NCI-H524 (cell line): ENCODE data around the gene SAMSN1.
"Not testable (repeated sequence)": the region's sequence is repeated elsewhere in the genome, so short reads cannot be mapped to it uniquely, and the experiment has no call there.

Experiments used
- DNase-seq, 2 experiments: peaks; one replicate each; lab custom pipeline; 2025; lab: John Stamatoyannopoulos, UW

Gene SAMSN1

GRCh38 chr21:14566894-14567293, 20.8 kb upstream of the SAMSN1 start:
- DNase-seq, result no peak

- DNase-seq, result no peak
Measured at GRCh38 chr21:14562959-14563358, 16.8 kb upstream of the SAMSN1 start.

DNA sequence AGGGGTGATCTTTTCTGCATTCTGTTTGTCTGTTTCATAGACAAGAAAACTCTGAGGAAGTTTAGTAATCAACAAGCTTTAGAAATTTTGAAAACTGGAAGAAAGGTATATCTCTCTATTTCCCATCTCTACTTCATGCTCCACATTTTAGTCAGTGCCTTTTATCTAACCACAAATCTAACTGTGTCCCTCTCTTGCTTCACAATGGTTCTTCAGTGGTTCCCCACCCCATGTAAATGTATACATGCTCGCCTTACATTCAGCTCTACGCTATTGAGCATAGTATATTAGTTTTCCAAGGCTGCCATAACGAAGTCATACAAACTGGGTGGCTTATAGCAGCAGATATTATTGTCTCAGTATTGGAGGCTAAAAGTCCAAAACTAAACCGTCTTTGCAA, 14.4 kb upstream of the SAMSN1 start:
- no peak for DNase-seq

DNA sequence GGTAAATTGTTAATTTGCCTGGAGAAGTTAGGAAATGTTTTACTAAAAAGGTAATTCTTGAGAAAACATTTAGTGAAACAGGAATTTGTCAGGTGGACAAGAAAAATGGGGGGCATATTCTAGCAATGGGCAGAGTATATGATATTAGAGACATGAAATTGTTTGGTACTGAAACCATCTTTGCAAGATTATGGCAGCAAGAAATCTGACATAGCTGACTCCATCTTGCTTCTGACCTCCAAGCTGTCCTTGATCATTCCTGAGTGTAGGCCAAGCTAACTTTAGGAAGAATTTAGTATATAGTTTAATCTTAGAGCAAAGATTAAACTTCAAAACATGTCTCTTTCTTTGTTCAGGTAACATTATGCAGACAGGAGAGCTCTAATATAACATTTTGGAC, 14.0 kb upstream of the SAMSN1 start:
- no peak for DNase-seq

GRCh38 chr21:14559102-14559501, 13.0 kb upstream of the SAMSN1 start:
- DNase-seq, result no peak

GRCh38 chr21:14557413-14557812, 11.3 kb upstream of the SAMSN1 start:
- no peak for DNase-seq

- no peak for DNase-seq
Measured at GRCh38 chr21:14554948-14555347, 8.8 kb upstream of the SAMSN1 start.

DNA sequence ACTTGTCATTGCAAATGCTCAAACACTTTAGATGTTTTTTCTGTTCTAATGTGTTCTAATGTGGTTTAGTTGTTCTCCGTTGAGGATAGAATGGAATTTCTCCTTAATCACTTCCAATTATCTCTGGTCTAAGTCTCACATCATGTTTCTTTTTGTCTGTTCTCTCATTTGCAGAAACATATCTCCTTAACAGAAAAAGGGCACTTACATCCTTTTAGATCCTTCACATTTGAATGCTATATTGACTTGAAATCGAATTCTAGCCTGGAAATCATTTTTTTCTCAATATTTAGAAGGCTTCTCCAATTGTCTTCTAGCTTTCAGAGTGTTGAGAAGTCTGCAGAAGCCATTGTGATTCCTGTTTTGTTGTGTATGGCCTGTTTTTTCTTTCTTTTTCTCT, 7.3 kb upstream of the SAMSN1 start:
- no peak for DNase-seq

GRCh38 chr21:14551741-14552140, 5.6 kb upstream of the SAMSN1 start:
- DNase-seq, result no peak

DNA sequence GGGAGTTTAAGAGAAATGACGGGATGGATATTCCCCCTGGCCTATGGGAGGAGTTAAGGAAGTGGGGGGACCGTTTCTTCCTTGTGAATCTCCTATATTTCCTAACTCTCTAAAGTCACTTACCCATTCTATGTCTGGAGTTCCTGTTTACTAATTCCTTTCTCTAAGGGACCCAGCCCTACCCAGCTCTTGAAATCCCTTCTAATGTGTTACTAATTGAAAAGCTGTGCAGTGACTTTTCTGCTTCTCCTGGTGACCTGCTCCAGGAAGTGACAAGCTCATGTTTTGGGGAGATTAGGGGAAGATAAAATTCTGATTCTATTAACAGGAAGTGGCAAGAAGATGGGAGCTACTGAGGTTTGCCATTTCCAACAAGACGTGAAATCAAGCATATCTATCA, 4.0 kb upstream of the SAMSN1 start:
- DNase-seq, result no peak

DNA sequence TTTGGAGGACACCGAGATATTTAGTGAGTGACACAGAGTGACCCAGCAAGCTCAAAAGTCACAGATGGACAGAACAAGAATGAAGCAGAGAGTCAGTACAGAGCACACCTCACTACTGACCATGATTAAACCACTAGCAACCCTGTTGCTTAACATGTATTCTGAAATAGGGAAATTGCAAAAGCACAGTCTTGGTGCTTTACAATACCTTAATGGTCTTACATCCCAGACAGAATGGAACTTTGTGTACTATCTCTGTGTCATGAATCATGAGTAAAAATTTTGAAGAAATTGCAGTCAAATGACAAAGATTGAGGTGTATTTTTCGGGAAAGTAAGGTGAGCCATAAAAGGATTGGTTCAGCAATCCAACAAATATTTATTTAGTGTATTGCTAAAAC, 2.7 kb upstream of the SAMSN1 start:
- no peak for DNase-seq

DNA sequence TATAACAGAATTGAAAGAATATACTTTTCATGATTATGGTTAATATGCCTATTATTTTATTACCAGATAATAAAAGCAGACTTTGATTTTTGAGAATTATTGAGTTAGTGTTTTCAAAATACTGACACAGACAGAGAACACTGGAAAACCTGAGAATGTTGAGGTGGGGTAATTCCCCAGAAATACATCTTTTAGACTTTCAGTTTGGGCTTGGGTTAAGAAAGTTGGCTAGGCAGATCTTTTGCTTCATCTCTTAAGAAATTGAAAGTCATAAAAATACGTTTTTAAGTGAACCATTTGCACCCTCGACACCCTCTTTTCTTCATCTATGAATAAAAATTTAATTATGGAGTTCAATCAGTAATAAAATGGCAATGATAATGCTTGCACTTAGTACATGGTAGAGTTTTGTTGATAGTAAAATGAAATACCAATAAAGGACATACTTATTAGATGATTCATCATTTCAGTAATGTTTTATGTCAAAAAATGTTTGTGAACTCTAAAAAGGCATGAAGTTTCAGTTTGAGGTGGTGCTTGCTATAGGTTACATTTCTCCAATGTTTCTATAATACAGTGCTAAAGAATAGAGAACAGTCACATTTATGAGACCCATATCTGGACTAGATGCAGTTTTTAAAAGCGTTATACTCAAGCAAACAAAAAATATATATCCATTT, 1.9 kb upstream of the SAMSN1 start:
- DNase-seq, result no peak

- DNase-seq, result not testable (repeated sequence)
Measured at GRCh38 chr21:14546719-14547118, 604 bp upstream of the SAMSN1 start.

DNA sequence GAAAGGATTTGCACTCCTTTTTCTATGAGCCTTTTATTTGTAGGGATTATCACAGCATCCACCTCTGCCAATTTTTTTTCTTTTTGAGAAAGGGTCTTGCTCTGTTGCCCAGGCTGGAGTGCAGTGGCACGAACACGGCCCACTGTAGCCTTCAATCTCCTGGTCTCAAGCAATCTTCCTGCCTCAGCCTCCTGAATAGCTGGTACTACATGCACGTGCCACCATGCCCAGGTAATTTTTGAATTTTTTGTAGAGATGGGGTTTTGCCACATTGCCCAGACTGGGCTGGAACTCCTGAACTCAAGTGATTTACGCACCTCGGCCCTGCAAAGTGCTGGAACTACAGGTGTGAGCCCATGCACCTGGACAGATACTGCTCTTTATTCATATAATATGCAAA, 2.1 kb downstream of the SAMSN1 start:
- DNase-seq, result no peak

GRCh38 chr21:14542638-14543037, 3.5 kb downstream of the SAMSN1 start:
- no peak for DNase-seq

- no peak for DNase-seq
Measured at GRCh38 chr21:14541841-14542490, 4.1 kb downstream of the SAMSN1 start.

GRCh38 chr21:14538483-14538882, 7.6 kb downstream of the SAMSN1 start:
- DNase-seq, result no peak

- no peak for DNase-seq
Measured at GRCh38 chr21:14536929-14537328, 9.2 kb downstream of the SAMSN1 start.

DNA sequence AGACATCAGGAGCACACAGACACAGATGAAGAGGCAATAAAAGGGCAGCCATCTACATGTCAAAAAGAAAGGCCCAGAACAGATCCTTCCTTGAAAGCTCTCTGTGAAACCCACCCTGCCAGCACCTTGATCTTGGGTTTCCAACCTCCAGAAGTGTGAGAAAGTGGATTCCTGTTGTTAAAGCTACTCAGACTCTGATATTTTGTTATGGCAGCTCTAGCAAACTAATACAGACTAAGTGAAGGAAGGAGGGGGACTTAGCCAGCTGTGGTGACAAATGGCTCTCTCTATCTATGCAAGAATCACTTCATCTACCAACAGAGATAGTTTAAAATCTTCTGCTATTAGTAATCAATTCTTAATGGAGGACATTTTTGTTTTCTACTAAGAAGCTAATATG, 10.4 kb downstream of the SAMSN1 start:
- no peak for DNase-seq

DNA sequence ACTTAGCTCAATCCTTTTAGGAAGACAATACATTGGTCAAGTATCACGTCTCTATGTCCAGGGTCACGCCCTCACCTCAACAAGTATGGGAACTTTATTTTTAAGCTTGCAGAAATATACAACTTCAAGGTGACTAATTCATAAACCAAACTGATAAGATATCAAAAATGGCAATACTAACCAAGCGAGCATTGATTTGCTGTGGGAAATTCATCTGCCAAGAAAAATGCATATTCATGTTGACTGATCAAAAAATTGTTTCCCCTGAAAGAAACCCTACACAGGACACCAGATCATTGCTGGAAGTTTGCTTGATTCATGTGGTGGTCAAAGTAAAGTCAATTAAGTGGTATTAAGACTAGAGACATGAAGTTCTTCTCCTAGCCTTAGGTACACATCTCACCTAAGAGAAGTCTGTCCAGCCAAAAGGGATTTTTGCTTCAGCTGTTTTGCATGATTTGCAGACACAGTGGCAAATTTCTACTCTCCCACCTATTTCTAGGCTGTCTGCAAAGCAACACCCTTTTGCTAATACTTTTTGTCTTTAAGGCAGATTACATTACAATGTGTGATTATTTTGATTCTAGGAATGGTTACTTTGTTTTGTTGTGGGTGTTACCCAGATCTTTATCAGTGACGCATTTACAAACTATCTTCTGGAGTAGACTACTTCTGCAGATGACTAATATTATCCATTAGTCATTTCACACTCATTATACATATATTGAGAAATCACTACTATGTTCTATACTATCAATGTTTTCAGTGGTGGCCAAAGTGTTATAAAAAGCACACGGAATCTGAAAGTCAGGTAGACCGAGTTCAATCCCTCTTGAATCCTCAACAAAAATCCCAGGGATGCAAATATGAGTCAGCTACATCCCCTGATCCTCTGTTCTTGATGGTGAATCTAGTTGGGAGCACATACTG, 12.4 kb downstream of the SAMSN1 start:
- DNase-seq, result no peak

GRCh38 chr21:14531757-14532316, 14.3 kb downstream of the SAMSN1 start:
- DNase-seq, result no peak

- DNase-seq, result no peak
Measured at GRCh38 chr21:14530592-14530991, 15.5 kb downstream of the SAMSN1 start.

GRCh38 chr21:14528815-14529214, 17.3 kb downstream of the SAMSN1 start:
- DNase-seq, result no peak
